GM12878 (cell line): Measurements from ENCODE around the gene MAML2. TPM values are rescaled to one million over a fixed set of nuclear protein-coding genes. Genes with fewer than 3 reads are reported as not detected.

ENCODE experiments used
- ATAC-seq: fragments of 200-7000 bp; cut with Tn5 transposase; 3 replicates; pipeline ENCODE4 v1.9.1; 2020; ENCODE audit warnings: mild to moderate bottlenecking, moderate library complexity
- BruUV-seq: library from RNA; stranded (reverse); fragments of 400-500 nt; replicated peaks from 2 replicates; lab custom pipeline; 2021; lab: Mats Ljungman, UMichigan
- CTCF ChIA-PET: fragments of 300-600 bp; sonication (Branson Sonifier 250); formaldehyde crosslinking; extraction: SDS; loops from one replicate; lab custom pipeline; 2021; ENCODE audit warnings: inconsistent platforms; lab: Yijun Ruan, JAX
- POLR2A ChIA-PET: fragments of 350-600 bp; formaldehyde crosslinking; extraction: SDS; loops from one replicate; lab custom pipeline; 2021; ENCODE audit warnings: inconsistent platforms; lab: Charles Lee
- RAD21 ChIA-PET: fragments of 300-600 bp; sonication (Branson Sonifier 250); formaldehyde crosslinking; loops from one replicate; lab custom pipeline; 2023; ENCODE audit warnings: antibody characterized with exemption; ENCODE audit not compliant: unreplicated experiment; lab: Charles Lee
- SMC1A ChIA-PET: fragments of 300-600 bp; sonication (Branson Sonifier 250); formaldehyde crosslinking; loops from one replicate; lab custom pipeline; 2023; ENCODE audit not compliant: unreplicated experiment, uncharacterized antibody; lab: Charles Lee
- DNase-seq: peaks from one replicate; pipeline ENCODE4 v3.0.0-alpha.2; 2011; ENCODE audit warnings: low read depth, low spot score
- FAIRE-seq: peaks from 3 replicates; lab custom pipeline; 2011; peaks lifted over from hg19 to GRCh38; lab: Jason Lieb, UNC
- H2AFZ ChIP-seq: 2 replicates; pipeline ENCODE4 v1.6.0; 2011; ENCODE audit warnings: low read depth, low read length, control low read depth; ENCODE audit not compliant: control insufficient read depth
- H3K27ac ChIP-seq: 2 replicates; pipeline ENCODE4 v1.5.1; 2011; ENCODE audit warnings: control low read depth; ENCODE audit not compliant: control insufficient read depth, insufficient read depth
- H3K27me3 ChIP-seq, 2 experiments: replicated peaks in 1 of 2; 2 replicates each; pipeline versions ENCODE4 v1.6.0 to v1.6.1; 2011; ENCODE audit warnings: low read length in 1 of 2; ENCODE audit not compliant: control insufficient read depth in 2 of 2, insufficient read depth in 2 of 2
- H3K36me3 ChIP-seq, 2 experiments: 2 replicates each; pipeline ENCODE4 v1.5.1; 2011; ENCODE audit warnings: low read length in 1 of 2; ENCODE audit not compliant: control insufficient read depth in 2 of 2, insufficient read depth in 2 of 2
- H3K4me1 ChIP-seq: 2 replicates; pipeline ENCODE4 v1.6.1; 2011; ENCODE audit warnings: mild to moderate bottlenecking, low read length, moderate library complexity, mixed read lengths; ENCODE audit not compliant: control insufficient read depth, insufficient read depth
- H3K4me2 ChIP-seq: 2 replicates; pipeline ENCODE4 v1.6.0; 2011; ENCODE audit warnings: control low read depth; ENCODE audit not compliant: control insufficient read depth, insufficient read depth
- H3K4me3 ChIP-seq: fragments of 200-600 bp; sonication (generic); 2 replicates; pipeline ENCODE4 v1.5.1; 2016
- H3K79me2 ChIP-seq: 2 replicates; pipeline ENCODE4 v1.6.0; 2011; ENCODE audit warnings: low read length; ENCODE audit not compliant: control insufficient read depth, insufficient read depth
- H3K9ac ChIP-seq: 2 replicates; pipeline ENCODE4 v1.8.0; 2011; ENCODE audit warnings: low read length, control low read depth, mixed read lengths; ENCODE audit not compliant: control insufficient read depth, insufficient read depth
- H3K9me3 ChIP-seq: replicated peaks from 3 replicates; pipeline ENCODE4 v1.5.1; 2011; ENCODE audit warnings: mild to moderate bottlenecking, low read length; ENCODE audit not compliant: control insufficient read depth, insufficient read depth
- H4K20me1 ChIP-seq: 2 replicates; pipeline ENCODE4 v1.6.0; 2011; ENCODE audit not compliant: control insufficient read depth, insufficient read depth
- BRCA1 ChIP-seq: IDR thresholded peaks from 2 replicates; pipeline ENCODE4 v1.6.1; 2011; ENCODE audit warnings: low read depth, low read length, improper control_type of control experiment
- EGR1 ChIP-seq, 2 experiments: IDR thresholded peaks; 1 replicate in 1 of 2; 2 replicates in 1 of 2; pipeline ENCODE4 v1.6.1; 2011 to 2012; ENCODE audit warnings: low read depth in 2 of 2, low read length in 2 of 2, borderline replicate concordance in 1 of 2, mild to moderate bottlenecking in 1 of 2, moderate library complexity in 1 of 2
- HDAC6 ChIP-seq: fragments of 200-600 bp; sonication (generic); IDR thresholded peaks from one replicate; pipeline ENCODE4 v1.8.0; 2017; ENCODE audit warnings: antibody characterized with exemption; ENCODE audit not compliant: unreplicated experiment
- KAT2A ChIP-seq: conservative IDR thresholded peaks from 2 replicates; pipeline ENCODE4 v1.6.1; 2011; ENCODE audit warnings: low read depth, low read length; ENCODE audit not compliant: control insufficient read depth
- KLF5 ChIP-seq: fragments of 450-650 bp; IDR thresholded peaks from 2 replicates; pipeline ENCODE4 v1.6.1; 2014; ENCODE audit warnings: mild to moderate bottlenecking; ENCODE audit not compliant: partially characterized antibody
- MXI1 ChIP-seq: fragments of 150-350 bp; IDR thresholded peaks from 2 replicates; pipeline ENCODE4 v1.6.1; 2011; ENCODE audit warnings: low read depth, mild to moderate bottlenecking, inconsistent platforms, low read length, improper control_type of control experiment
- MYB ChIP-seq: fragments of 150-350 bp; IDR thresholded peaks from 2 replicates; pipeline ENCODE4 v1.6.1; 2014; ENCODE audit warnings: mild to moderate bottlenecking, low read depth, low read length, borderline replicate concordance
- PAX8 ChIP-seq: fragments of 450-650 bp; IDR thresholded peaks from 2 replicates; pipeline ENCODE4 v1.6.1; 2017; ENCODE audit warnings: mild to moderate bottlenecking, moderate library complexity
- POLR2A ChIP-seq: IDR thresholded peaks from 2 replicates; pipeline ENCODE4 v1.6.1; 2011; ENCODE audit warnings: low read depth, mild to moderate bottlenecking, low read length
- RAD21 ChIP-seq: IDR thresholded peaks from 2 replicates; pipeline ENCODE4 v1.6.1; 2011; ENCODE audit warnings: mild to moderate bottlenecking, low read depth, low read length, moderate library complexity; ENCODE audit not compliant: insufficient read depth
- RELA ChIP-seq: fragments of 450-650 bp; IDR thresholded peaks from 2 replicates; pipeline ENCODE4 v1.8.0; 2014; ENCODE audit warnings: borderline replicate concordance; ENCODE audit not compliant: partially characterized antibody
- SREBF2 ChIP-seq: IDR thresholded peaks from 2 replicates; pipeline ENCODE4 v1.6.1; 2012; ENCODE audit warnings: mild to moderate bottlenecking, low read length
- TCF7 ChIP-seq: IDR thresholded peaks from 2 replicates; pipeline ENCODE4 v1.6.1; 2014; ENCODE audit warnings: antibody characterized with exemption, borderline replicate concordance
- WRNIP1 ChIP-seq: IDR thresholded peaks from 2 replicates; pipeline ENCODE4 v1.6.1; 2011; ENCODE audit warnings: low read depth, low read length, improper control_type of control experiment, borderline replicate concordance
- ZNF384 ChIP-seq: IDR thresholded peaks from 2 replicates; pipeline ENCODE4 v1.6.1; 2012; ENCODE audit warnings: low read depth, mild to moderate bottlenecking, low read length, improper control_type of control experiment, borderline replicate concordance
- WGBS: methylation state at CpG from one replicate; pipeline ENCODE4 v1.1.6; 2016; ENCODE audit warnings: low lambda C conversion rate; ENCODE audit not compliant: insufficient replicate concordance, insufficient coverage; ENCODE audit errors: missing lambda C conversion rate; 5-methylcytosine and 5-hydroxymethylcytosine counted together
- in situ Hi-C: fragments of 300-500 bp; cut with MboI; formaldehyde crosslinking; loops from 9 replicates; pipeline ENCODE4 v1.14.3; 2018; ENCODE audit warnings: mixed read lengths
- intact Hi-C: fragments of 100-400 bp; cut with micrococcal nuclease; formaldehyde crosslinking; loops from one replicate; pipeline ENCODE4 v1.14.2; 2022; ENCODE audit not compliant: unreplicated experiment
- polyA plus RNA-seq, 11 experiments: library from polyadenylated mRNA; depleted of rRNA in 4 of 11; unstranded in 6 of 11; stranded (reverse) in 5 of 11; fragments of >200 nt; fragmentation: Nextera tagmentation in 4 of 11; fragmentation: Illumina TruSeq in 1 of 11; extraction: Ambion mirVana in 4 of 11; extraction: Trizol in 1 of 11; gene quantifications; 1 replicate in 1 of 11; 2 replicates in 10 of 11; pipeline versions ENCODE4 v1.2.1 to v1.2.3, GENCODE V29; 2011 to 2016; ENCODE audit warnings: inconsistent platforms in 2 of 11, missing spikeins in 2 of 11, low read depth in 1 of 11
- total RNA-seq, 4 experiments: library from RNA; depleted of rRNA in 3 of 4; stranded (reverse); fragments of >200 nt in 3 of 4; fragmentation: Illumina TruSeq in 1 of 4; extraction: Trizol in 1 of 4; gene quantifications; 2 replicates each; pipeline versions ENCODE4 v1.2.1 to v1.2.3, GENCODE V29; 2013 to 2021
- TF ChIP-seq, protein P1 (sequence below): fragments of 450-650 bp; formaldehyde crosslinking; IDR thresholded peaks from 2 replicates; pipeline ENCODE4 v1.5.0; 2022; ENCODE audit warnings: mild to moderate bottlenecking, missing genetic modification characterization

MAML2 gene
- total and polyA plus RNA-seq, 10 of the 15 experiments (the other 5 are each of a cell fraction or from before 2014, with no cell fraction given): 2.5 to 15.1 (median 12.0) TPM

DNA sequence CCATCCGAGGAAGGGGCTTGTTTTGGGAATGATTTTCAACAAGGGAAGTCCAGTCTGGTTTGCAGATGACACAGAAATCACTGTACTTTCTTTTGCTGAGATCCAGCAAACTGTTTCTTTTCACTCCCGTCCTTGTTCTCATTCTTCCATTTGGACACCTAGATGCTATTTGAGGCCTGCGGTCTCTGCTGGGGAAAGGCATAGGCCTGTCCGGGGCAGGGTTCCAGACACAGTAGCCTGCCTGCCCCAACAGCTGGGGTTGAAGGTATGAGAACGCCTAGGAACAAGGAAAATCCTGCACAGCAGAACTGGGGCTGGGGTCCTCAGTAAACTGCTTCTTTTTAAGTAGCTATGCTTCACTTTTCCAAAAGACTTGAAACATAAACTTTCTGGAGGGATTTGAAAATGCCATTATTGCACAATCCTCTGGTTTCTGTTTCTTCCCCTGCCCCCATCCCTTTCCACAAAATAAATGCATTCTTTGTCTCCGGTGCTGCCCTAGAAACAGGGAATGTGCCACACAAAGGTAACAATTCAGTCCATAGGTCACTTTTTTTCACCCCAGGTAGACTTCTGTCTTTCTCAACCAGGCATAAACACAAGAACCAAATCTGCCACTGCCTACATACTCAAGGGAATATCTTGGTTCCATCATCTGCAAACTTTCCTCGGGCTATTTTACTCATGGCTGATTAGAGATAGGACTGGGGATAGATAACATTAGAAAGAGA, 244.3 kb downstream of the MAML2 start (continued):
- TF ChIP-seq, protein P1, sequence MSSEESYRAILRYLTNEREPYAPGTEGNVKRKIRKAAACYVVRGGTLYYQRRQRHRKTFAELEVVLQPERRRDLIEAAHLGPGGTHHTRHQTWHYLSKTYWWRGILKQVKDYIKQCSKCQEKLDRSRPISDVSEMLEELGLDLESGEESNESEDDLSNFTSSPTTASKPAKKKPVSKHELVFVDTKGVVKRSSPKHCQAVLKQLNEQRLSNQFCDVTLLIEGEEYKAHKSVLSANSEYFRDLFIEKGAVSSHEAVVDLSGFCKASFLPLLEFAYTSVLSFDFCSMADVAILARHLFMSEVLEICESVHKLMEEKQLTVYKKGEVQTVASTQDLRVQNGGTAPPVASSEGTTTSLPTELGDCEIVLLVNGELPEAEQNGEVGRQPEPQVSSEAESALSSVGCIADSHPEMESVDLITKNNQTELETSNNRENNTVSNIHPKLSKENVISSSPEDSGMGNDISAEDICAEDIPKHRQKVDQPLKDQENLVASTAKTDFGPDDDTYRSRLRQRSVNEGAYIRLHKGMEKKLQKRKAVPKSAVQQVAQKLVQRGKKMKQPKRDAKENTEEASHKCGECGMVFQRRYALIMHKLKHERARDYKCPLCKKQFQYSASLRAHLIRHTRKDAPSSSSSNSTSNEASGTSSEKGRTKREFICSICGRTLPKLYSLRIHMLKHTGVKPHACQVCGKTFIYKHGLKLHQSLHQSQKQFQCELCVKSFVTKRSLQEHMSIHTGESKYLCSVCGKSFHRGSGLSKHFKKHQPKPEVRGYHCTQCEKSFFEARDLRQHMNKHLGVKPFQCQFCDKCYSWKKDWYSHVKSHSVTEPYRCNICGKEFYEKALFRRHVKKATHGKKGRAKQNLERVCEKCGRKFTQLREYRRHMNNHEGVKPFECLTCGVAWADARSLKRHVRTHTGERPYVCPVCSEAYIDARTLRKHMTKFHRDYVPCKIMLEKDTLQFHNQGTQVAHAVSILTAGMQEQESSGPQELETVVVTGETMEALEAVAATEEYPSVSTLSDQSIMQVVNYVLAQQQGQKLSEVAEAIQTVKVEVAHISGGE (CRISPR knock-in tag): no peak
- TF ChIP-seq EGR1 (IDR thresholded peaks at IDR 0.05; ENCODE audit: borderline replicate concordance in 1 of 2, low read depth in 2 of 2, low read length in 2 of 2): no peak

DNA sequence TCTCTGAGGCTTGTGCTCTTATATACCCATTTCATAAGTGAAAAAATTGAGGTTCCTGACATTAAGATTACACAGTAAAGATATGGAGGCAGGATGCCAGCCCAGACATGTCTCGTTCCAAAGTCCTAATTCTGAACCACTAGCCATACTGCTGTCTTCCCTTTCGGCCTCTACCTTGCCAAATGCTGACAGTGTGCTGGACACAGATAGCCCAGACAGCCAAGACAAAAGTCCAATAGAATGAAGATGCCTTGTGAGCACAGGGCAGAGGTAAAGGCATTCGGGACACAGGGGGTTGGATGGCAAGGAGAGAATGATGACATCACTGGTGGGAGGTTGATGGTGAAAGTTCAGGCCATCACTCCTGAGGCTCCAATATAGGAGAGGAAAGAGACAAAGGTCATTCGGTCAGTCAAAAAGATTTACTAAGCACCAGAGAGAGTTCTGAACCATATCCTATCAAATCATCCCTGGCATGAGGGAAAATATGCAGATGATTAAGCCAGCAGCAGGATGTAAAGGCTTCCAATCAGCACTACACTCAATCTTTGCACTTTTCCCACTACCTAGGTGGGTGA, 245.1 kb downstream of the MAML2 start:
- Histone ChIP-seq H3K4me2 (no peak overlapping the region), H2AFZ (no peak overlapping the region), H3K9ac (no peak overlapping the region), H3K36me3 (peaks cover under 1% of the 10 kb centered on the region in 2 experiments; a peak in 3 of 4 replicates), H4K20me1 (no peaks in the 10 kb centered on the region), H3K79me2 (no peaks in the 10 kb centered on the region), H3K4me3 (no peak overlapping the region), H3K27me3 (no peaks in the 10 kb centered on the region), H3K9me3 (no peaks in the 10 kb centered on the region), H3K4me1 (no peaks in the 10 kb centered on the region), H3K27ac (no peak overlapping the region)
- CTCF ChIA-PET: no interaction called here
- POLR2A ChIA-PET: no interaction called here
- intact Hi-C loops (no loop called here), in situ Hi-C loops (no loop called here)
- 77% methylated on average over 4 of the region's 4 CpGs for WGBS
- RAD21 ChIA-PET: no interaction called here
- SMC1A ChIA-PET: interaction anchor here (1.5 kb wide), 1 partner anchor 12 kb away, joined by 4 read pairs; no protein-coding TSS in a partner anchor
- FAIRE-seq: no peak
- no TSS peak for BruUV-seq
- no peak for DNase-seq
- ATAC-seq: no peak
- TF ChIP-seq RAD21 (no peak), MYB (no peak), KLF5 (no peak), TCF7 (no peak), ZNF384 (no peak), SREBF2 (no peak), RELA (no peak), MXI1 (no peak), POLR2A (no peak), WRNIP1 (no peak), BRCA1 (no peak), PAX8 (no peak), KAT2A (no peak), HDAC6 (no peak)
